GM18951 (cell line): Measurements from ENCODE around the gene LRFN4.

Experiments used
- POLR2A ChIP-seq: IDR thresholded peaks from 4 replicates; pipeline ENCODE4 v1.6.1; 2011; ENCODE audit warnings: mild to moderate bottlenecking; ENCODE audit not compliant: insufficient read length, insufficient read depth; ENCODE audit errors: extremely low read depth
- in situ Hi-C: fragments of 300-500 bp; cut with MboI; formaldehyde crosslinking; loops from one replicate; pipeline ENCODE4 v1.12.0; 2022; ENCODE audit warnings: low sequenced_read_pairs, mixed read lengths, inconsistent platforms; ENCODE audit not compliant: unreplicated experiment

LRFN4 gene

DNA sequence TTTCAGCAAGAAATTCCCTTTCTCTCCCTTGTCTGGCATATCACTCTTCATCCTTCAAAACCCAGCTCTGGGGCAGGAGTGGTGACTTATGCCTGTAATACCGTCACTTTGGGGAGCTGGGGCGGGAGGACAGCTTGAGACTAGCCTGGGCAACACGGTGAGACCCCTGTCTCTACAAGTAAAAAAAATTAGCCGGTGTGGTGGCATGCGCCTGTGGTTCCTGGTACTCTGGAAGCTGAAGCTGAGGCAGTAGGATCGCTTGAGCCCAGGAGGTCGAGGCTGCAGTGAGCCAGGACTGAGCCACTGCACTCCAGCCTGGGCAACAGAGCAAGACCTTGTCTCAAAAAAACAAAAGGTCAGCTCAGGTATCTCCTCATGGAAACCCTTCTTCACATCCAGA, 15.0 kb upstream of the LRFN4 start:
- TF ChIP-seq POLR2A: no peak
- in situ Hi-C loops: loop anchor here (25.0 kb wide), 1 partner anchor 280 kb away; the partner anchor contains the start of gene CTSF

DNA sequence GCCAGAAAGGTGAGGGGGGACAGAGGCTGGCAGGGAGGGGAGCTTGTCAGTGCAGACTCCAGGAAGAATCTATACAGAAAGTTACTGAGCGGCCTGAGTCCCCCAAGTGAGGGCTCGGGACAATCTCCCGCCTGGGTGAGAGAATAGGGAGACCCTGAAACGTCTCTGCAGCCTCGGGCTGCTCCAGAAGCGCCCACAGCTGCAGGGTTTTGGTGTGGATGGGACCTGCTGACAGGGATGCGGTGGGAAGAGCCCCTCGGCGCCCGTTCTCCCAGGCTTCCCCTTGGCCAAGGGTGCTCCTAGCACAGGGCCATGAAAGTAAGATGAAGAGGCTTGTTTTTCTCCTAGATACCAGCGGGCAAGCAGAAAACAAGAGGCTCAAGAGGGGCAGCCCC, 14.4 kb upstream of the LRFN4 start:
- in situ Hi-C loops: loop anchor here (25.0 kb wide), 1 partner anchor 280 kb away; the partner anchor contains the start of gene CTSF

DNA sequence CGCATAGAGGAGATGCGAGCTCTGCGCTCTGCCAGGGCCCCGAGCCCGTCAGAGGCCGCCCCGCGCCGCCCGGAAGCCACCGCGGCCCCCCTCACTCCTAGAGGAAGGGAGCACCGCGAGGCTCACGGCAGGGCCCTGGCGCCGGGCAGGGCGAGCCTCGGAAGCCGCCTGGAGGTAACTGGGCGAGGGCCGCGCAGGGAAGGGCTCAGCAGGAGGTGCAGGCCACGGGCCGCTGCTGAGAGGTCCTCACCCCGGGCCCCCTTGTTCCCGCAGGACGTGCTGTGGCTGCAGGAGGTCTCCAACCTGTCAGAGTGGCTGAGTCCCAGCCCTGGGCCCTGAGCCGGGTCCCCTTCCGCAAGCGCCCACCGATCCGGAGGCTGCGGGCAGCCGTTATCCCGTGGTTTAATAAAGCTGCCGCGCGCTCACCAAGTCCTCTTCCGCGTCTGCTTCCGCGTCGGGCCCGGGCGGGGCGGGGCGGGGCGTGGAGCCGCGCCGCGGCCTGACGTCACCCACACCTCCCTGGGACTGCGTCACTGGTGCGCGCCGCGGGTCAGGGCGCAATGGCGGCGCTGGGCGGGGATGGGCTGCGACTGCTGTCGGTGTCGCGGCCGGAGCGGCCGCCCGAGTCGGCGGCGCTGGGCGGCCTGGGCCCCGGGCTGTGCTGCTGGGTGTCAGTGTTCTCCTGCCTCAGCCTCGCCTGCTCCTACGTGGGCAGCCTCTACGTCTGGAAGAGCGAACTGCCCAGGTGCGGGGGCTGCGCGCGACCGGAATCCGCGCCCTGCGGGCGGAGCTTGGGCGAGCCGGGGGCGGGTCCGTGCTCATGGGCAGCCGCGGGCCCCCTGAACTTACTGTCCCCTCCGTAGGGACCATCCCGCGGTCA, 13.7 kb upstream of the LRFN4 start, which contains the start of gene RCE1:
Gene RCE1 (plus strand): TSS at position 546 of the 880 bp plus-strand sequence. CDS start 15 bp downstream, at position 561.
- in situ Hi-C loops: loop anchor here (25.0 kb wide), 1 partner anchor 281 kb away; the partner anchor contains the start of gene CTSF
- peak; percentile 96 for TF ChIP-seq POLR2A

More for the DNA sequence above, 14.4 kb upstream of the LRFN4 start:
- no peak for TF ChIP-seq POLR2A

DNA sequence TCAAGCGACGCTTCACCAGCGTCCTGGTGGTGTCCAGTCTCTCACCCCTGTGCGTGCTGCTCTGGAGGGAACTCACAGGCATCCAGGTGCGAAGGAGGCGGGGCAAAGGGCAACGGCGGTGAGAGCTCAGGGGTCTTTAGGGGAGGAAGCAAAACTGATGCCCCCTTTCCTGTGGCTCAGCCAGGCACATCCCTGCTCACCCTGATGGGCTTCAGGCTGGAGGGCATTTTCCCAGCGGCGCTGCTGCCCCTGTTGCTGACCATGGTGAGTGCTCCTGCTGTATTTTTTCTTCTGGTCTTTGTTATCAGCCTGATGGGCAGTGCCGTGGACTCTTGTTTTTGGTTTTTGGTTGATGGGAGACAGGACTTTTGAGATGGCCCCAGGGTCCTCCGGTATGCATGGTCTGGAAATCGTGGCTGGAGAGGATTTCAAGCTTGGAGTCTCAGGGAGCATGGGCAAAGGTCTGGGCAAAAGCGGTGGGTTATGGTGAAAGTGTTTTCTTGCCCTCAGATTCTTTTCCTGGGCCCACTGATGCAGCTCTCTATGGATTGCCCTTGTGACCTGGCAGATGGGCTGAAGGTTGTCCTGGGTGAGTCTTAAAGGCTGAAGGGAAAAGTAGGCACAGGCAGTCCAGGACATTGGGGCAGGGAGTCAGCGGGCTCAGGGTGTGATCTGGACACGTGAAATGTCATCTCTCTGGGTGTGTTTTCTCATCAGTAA, 12.9 kb upstream of the LRFN4 start:
- no peak for TF ChIP-seq POLR2A
- in situ Hi-C loops: loop anchor here (25.0 kb wide), 1 partner anchor 282 kb away; the partner anchor contains the start of gene CTSF

DNA sequence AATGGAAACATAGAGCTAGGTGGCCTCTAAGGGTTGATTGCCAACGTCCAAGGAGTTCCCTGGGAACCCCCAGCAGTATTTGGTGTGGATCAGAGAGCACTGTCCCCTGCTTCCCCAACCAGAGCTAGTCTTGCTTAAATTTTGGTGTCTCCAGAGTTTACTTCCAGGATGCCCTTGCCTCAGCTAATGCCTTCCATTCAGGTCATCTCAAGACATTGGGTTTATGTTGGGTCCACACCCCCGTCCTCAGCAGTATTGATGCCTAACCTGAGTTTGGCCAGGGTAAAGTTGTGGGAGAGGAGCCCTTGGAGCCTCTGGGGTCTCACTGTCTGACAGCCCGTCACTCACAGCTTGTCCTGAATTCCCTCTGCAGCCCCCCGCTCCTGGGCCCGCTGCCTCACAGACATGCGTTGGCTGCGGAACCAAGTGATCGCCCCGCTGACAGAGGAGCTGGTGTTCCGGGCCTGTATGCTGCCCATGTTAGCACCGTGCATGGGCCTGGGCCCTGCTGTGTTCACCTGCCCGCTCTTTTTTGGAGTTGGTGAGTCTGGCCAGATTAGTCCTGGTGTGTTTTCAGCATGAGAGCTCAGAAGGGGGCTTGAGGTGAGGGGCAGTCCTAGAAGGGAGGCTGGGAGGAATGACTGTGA, 12.2 kb upstream of the LRFN4 start:
- TF ChIP-seq POLR2A: no peak
- in situ Hi-C loops: loop anchor here (25.0 kb wide), 1 partner anchor 282 kb away; the partner anchor contains the start of gene CTSF

DNA sequence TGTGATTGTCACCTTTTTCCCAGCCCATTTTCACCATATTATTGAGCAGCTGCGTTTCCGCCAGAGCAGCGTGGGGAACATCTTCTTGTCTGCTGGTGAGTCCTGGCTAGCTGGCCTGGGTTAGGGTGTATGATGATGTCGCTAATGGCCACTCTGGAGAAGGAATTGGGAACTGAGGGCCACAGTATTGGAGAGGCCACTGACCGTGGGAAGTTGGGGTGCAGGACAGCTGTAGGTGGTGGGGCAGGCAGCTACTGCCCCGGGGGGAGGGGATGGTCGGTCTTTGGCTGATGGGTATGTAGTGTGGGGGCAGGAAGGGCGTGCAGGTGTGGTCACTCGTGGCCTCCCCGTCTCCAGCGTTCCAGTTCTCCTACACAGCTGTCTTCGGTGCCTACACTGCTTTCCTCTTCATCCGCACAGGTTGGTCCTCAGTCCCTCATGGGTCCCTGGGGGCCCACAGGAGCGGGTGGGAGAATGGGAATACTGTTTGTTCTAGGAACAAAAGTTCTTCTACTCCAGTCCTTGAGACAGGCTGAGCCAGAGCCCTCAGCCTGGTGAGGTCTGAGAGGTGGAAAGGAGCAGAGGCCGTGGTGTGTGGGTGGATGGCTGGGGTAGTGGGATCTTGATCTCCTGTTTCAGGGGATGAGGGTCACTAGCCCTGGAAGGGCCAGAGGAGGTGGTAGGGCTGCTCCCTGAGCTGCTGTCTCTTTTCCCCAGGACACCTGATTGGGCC, 11.6 kb upstream of the LRFN4 start:
- in situ Hi-C loops: loop anchor here (25.0 kb wide), 1 partner anchor 283 kb away; the partner anchor contains the start of gene CTSF
- TF ChIP-seq POLR2A: no peak

DNA sequence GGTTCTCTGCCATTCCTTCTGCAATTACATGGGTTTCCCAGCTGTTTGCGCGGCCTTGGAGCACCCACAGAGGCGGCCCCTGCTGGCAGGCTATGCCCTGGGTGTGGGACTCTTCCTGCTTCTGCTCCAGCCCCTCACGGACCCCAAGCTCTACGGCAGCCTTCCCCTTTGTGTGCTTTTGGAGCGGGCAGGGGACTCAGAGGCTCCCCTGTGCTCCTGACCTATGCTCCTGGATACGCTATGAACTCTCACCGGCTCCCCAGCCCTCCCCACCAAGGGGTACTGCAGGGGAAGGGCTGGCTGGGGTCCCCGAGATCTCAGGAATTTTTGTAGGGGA, 11.0 kb upstream of the LRFN4 start:
- no peak for TF ChIP-seq POLR2A
- in situ Hi-C loops: loop anchor here (25.0 kb wide), 1 partner anchor 284 kb away; the partner anchor contains the start of gene CTSF

DNA sequence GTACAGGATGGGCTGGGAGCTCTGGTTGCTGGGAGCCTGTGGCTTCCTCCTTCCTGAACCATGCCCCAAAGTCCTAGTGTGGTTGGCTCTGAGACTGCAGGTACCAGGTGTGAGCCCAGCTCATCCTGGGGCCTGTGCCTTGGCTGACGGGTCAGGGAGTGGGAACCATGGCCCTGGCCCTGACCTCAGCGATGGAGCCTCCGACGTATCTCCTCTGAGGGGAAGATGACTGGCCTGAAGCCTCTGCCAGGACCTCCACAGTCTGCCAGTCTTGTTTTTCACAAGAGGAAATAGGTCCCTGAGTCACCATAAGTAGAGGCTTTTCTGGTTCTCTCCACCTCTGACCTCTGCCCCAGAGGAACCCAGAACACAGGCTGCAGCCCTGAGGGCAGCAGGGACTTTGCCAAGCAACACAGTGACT, 10.2 kb upstream of the LRFN4 start:
- TF ChIP-seq POLR2A: no peak
- in situ Hi-C loops: loop anchor here (25.0 kb wide), 1 partner anchor 284 kb away; the partner anchor contains the start of gene CTSF

DNA sequence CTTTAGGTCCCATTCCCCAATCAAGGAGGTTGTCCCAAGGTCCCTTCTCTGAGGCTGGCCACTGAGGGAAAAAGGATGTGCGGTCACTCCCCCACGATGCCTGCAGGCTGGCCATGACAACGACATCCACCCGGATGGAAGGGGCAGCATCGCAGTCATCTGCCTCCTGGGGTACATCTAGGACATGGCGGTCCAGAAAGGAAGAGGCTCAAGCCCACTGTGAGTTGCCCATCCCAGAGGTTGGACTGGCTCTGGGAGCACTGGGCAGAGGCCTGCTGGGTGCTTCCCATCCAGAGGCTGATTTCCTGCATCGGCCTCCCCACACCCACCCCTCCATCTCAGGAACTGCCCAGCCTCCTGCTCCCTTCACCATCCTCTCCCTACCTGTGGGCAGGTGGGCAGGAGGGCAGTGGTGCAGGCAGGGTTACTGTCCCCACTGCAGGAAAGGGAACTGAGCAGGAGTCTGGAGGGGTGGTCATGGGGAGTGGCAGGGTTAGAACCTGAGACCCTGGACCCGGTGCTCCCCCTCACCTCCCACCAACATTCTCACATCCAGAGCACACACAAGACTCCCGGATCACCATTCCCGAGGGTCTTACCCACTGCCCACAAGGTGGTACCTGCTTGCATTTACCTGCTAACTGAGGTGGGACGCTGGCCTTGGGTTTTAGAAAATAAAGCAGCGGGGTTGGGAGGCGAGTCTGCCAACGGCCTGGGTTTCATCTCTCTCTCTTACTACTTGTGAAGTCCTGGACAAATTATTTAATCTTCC, 9.2 kb upstream of the LRFN4 start:
- in situ Hi-C loops: loop anchor here (25.0 kb wide), 1 partner anchor 285 kb away; the partner anchor contains the start of gene CTSF
- no peak for TF ChIP-seq POLR2A

DNA sequence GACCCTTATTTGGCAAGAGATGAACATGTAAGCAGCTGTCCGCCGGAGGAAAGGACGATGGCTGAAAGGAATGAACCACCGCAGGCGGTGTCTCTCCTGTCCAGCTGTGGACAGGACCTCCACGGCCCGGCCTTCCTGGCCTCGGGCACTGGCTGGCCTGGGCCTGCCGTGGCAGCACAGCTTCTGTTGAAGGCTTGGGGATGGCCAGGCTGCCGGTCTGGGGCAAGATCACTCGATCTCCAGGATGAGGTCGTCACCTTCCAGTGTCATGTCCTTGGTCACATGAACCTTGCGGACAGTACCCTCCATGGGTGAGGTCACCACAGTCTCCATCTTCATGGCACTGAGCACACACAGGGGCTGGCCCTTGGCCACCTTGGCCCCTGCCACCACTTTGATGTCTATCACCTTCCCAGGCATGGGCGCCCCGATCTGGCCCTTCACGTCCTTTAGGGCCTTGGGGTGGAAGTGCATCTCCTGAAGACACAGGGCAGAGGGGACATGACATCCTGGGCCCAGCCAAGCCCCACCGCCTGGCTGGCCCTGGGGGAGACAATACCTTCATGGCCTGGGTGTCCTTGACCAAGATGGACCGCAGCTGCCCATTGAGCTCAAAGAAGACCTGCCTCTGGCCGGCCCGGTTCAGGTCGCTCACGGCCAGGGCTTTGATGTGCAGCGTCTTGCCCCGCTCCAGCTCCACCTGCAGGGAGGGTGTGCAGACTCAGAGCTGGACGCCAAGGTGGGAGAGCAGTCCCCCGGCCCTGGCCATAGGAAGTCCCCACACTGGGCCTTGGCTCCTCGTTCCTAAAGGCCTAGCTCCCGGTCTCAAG, 8.0 kb upstream of the LRFN4 start:
- in situ Hi-C loops: loop anchor here (25.0 kb wide), 1 partner anchor 287 kb away; the partner anchor contains the start of gene CTSF
- TF ChIP-seq POLR2A: no peak
